WTC11 (cell line): ENCODE measurements around the gene TMEM8B. TPM values are rescaled to one million over a fixed set of nuclear protein-coding genes. Genes with fewer than 3 reads are reported as not detected.

Experiments
- ATAC-seq: fragments of 200-7000 bp; cut with Tn5 transposase; 2 replicates; pipeline ENCODE4 v1.10.0; 2021; ENCODE audit warnings: mild to moderate bottlenecking, moderate library complexity
- CTCF ChIA-PET: fragments of 300-600 bp; sonication (Branson Sonifier 250); formaldehyde crosslinking; loops from one replicate; lab custom pipeline; 2021; ENCODE audit warnings: antibody characterized with exemption; lab: Charles Lee
- POLR2A ChIA-PET: fragments of 350-600 bp; sonication (Branson Sonifier 250); formaldehyde crosslinking; loops from one replicate; lab custom pipeline; 2021; ENCODE audit warnings: antibody characterized with exemption; lab: Charles Lee
- DNase-seq: peaks from one replicate; pipeline ENCODE4 v3.0.0; 2021; ENCODE audit warnings: low spot score
- H3K27ac Mint-ChIP-seq: 2 replicates; pipeline ENCODE4 v1.8.0; 2021; ENCODE audit warnings: mixed read lengths
- H3K27me3 Mint-ChIP-seq: 2 replicates; pipeline ENCODE4 v1.8.0; 2021; ENCODE audit warnings: low read depth, mild to moderate bottlenecking, moderate library complexity, mixed read lengths
- H3K36me3 Mint-ChIP-seq: 2 replicates; pipeline ENCODE4 v1.8.0; 2021; ENCODE audit warnings: mixed read lengths
- H3K4me1 Mint-ChIP-seq: 2 replicates; pipeline ENCODE4 v1.8.0; 2022; ENCODE audit warnings: mixed read lengths
- H3K4me3 Mint-ChIP-seq: 2 replicates; pipeline ENCODE4 v1.8.0; 2021; ENCODE audit warnings: mild to moderate bottlenecking, moderate library complexity, mixed read lengths
- H3K9me3 Mint-ChIP-seq: 2 replicates; pipeline ENCODE4 v1.8.0; 2021; ENCODE audit warnings: mixed read lengths
- FOXP1 ChIP-seq: sonication (generic); formaldehyde crosslinking; IDR thresholded peaks from 2 replicates; pipeline ENCODE4 v1.8.0; 2022; ENCODE audit warnings: missing genetic modification reagents, mild to moderate bottlenecking, moderate library complexity, borderline replicate concordance
- GABPB1 ChIP-seq: sonication (generic); formaldehyde crosslinking; IDR thresholded peaks from 2 replicates; pipeline ENCODE4 v1.8.1; 2023; ENCODE audit warnings: mild to moderate bottlenecking, missing genetic modification reagents
- NFATC4 ChIP-seq: fragments of 250-450 bp; sonication (Bioruptor Pico); IDR thresholded peaks from 2 replicates; pipeline ENCODE4 v1.9.0; 2021; ENCODE audit warnings: mild to moderate bottlenecking
- ZNF121 ChIP-seq: sonication (generic); formaldehyde crosslinking; IDR thresholded peaks from 2 replicates; pipeline ENCODE4 v1.8.0; 2023; ENCODE audit warnings: missing genetic modification reagents
- ZNF138 ChIP-seq: sonication (generic); formaldehyde crosslinking; conservative IDR thresholded peaks from 2 replicates; pipeline ENCODE4 v1.8.1; 2022; ENCODE audit warnings: mild to moderate bottlenecking, moderate library complexity, missing genetic modification reagents
- ZNF416 ChIP-seq: fragments of 250-450 bp; sonication (Bioruptor Pico); IDR thresholded peaks from 2 replicates; pipeline ENCODE4 v1.9.0; 2021; ENCODE audit warnings: mild to moderate bottlenecking, inconsistent platforms
- ZNF671 ChIP-seq: fragments of 250-450 bp; sonication (Bioruptor Pico); IDR thresholded peaks from 2 replicates; pipeline ENCODE4 v1.8.0; 2021; ENCODE audit warnings: mild to moderate bottlenecking
- total RNA-seq: library from RNA; stranded (reverse); gene quantifications from 3 replicates; pipeline ENCODE4 v1.2.3, GENCODE V29; 2021
- TF ChIP-seq, protein P1 (sequence below): sonication (generic); formaldehyde crosslinking; IDR thresholded peaks from 2 replicates; pipeline ENCODE4 v1.8.1; 2022; ENCODE audit warnings: low read depth, missing genetic modification reagents, borderline replicate concordance
- TF ChIP-seq, protein P2 (sequence below): sonication (generic); formaldehyde crosslinking; IDR thresholded peaks from 2 replicates; pipeline ENCODE4 v1.8.1; 2022; ENCODE audit warnings: low read depth, mild to moderate bottlenecking, moderate library complexity, missing genetic modification reagents, borderline replicate concordance
- TF ChIP-seq, protein P3 (sequence below): sonication (generic); formaldehyde crosslinking; IDR thresholded peaks from 2 replicates; pipeline ENCODE4 v1.8.0; 2022; ENCODE audit warnings: missing genetic modification reagents
- TF ChIP-seq, protein P4 (sequence below): sonication (generic); formaldehyde crosslinking; IDR thresholded peaks from 2 replicates; pipeline ENCODE4 v1.8.0; 2023; ENCODE audit warnings: mild to moderate bottlenecking, missing genetic modification reagents
- TF ChIP-seq, protein P5 (sequence below): sonication (generic); formaldehyde crosslinking; IDR thresholded peaks from 2 replicates; pipeline ENCODE4 v1.8.0; 2022; ENCODE audit warnings: mild to moderate bottlenecking, missing genetic modification reagents
- TF ChIP-seq, protein P6 (sequence below): sonication (generic); formaldehyde crosslinking; IDR thresholded peaks from 2 replicates; pipeline ENCODE4 v1.8.0; 2022; ENCODE audit warnings: mild to moderate bottlenecking, missing genetic modification reagents
- TF ChIP-seq, protein P7 (sequence below): sonication (generic); formaldehyde crosslinking; IDR thresholded peaks from 2 replicates; pipeline ENCODE4 v1.8.0; 2022; ENCODE audit warnings: mild to moderate bottlenecking, missing genetic modification reagents

TMEM8B gene
- total RNA-seq, 1 experiment from 2014 or later: 9.5 TPM

DNA sequence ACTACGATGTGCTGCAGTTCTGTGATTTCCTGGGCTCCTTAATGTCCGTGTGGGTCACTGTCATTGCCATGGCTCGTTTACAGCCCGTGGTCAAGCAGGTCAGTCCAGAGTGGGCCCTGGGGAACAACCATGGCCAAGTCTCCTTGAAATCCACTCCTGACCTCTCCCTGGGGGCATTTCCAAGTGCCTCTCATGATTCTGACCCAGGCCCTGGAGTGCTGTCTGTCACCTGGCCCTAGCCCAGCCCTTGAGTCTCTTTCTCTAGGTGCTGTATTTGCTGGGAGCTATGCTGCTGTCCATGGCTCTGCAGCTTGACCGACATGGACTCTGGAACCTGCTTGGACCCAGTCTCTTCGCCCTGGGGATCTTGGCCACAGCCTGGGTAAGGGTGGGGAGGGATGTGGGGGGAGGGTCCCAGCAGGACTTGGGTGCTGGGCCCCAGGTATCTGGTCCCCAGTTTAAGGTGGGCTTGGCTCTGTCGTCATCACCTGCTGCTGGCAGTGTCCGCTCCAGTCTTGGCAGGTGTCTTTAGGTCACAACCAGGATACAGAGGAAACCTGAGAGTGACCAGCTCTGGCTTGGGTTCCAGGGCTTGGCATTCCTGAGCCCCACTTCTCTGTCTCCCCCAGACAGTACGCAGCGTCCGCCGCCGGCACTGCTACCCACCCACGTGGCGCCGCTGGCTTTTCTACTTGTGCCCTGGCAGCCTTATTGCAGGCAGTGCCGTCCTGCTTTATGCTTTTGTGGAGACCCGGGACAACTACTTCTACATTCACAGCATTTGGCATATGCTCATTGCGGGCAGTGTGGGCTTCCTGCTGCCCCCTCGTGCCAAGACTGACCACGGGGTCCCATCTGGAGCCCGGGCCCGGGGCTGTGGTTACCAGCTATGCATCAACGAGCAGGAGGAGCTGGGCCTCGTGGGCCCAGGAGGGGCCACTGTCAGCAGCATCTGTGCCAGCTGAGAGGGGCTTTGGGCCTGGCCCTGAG is 24.1 kb downstream of the TMEM8B start:
- ChIA-PET POLR2A (no interaction called here), CTCF (no interaction called here)
- Mint-ChIP-seq H3K4me3 (no peak overlapping the region), H3K27me3 (peaks cover 22% of the 10 kb centered on the region), H3K9me3 (no peaks in the 10 kb centered on the region), H3K4me1 (no peaks in the 10 kb centered on the region), H3K27ac (no peak overlapping the region), H3K36me3 (no peaks in the 10 kb centered on the region)
- DNase-seq (no peak), ATAC-seq (no peak)
- TF ChIP-seq, protein P1, sequence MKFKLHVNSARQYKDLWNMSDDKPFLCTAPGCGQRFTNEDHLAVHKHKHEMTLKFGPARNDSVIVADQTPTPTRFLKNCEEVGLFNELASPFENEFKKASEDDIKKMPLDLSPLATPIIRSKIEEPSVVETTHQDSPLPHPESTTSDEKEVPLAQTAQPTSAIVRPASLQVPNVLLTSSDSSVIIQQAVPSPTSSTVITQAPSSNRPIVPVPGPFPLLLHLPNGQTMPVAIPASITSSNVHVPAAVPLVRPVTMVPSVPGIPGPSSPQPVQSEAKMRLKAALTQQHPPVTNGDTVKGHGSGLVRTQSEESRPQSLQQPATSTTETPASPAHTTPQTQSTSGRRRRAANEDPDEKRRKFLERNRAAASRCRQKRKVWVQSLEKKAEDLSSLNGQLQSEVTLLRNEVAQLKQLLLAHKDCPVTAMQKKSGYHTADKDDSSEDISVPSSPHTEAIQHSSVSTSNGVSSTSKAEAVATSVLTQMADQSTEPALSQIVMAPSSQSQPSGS: no peak
- TF ChIP-seq, protein P2, sequence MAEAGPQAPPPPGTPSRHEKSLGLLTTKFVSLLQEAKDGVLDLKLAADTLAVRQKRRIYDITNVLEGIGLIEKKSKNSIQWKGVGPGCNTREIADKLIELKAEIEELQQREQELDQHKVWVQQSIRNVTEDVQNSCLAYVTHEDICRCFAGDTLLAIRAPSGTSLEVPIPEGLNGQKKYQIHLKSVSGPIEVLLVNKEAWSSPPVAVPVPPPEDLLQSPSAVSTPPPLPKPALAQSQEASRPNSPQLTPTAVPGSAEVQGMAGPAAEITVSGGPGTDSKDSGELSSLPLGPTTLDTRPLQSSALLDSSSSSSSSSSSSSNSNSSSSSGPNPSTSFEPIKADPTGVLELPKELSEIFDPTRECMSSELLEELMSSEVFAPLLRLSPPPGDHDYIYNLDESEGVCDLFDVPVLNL: no peak
- TF ChIP-seq ZNF138 (CRISPR knock-in tag): no peak

DNA sequence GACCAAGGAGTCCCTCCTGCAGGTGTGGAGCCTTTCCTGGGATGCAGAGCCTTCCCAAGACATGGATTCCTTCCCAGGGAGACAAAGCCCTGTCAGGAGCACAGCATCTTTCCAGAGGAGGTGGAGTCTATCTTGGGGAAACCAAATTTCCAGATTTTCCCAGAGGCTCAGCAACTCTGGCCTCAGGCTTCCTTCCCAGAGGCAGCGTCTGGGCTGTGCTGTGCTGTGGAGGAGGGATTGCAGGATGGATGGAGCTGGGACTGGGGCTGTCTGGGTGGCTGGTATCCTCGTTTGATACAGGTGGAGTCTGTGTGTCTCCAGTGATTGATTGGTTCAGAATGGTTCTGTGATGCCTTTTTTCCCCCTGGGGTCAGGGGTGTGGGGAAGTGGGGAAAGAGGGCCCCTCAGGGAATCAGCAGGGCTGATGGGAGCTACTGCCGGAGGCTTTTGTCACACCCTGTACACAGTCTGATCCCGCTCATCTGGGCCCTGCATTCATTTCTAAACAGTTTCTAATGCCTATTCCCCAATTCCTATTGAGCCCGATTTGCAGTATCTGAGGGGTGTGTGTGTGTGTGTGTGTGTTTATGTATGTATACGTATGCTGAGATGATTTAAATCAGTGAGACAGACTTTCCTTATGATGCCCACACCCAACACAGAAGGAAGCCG is 25.2 kb downstream of the TMEM8B start:
- Mint-ChIP-seq H3K27ac (no peak overlapping the region), H3K9me3 (no peaks in the 10 kb centered on the region), H3K4me3 (no peak overlapping the region), H3K36me3 (no peaks in the 10 kb centered on the region), H3K4me1 (no peaks in the 10 kb centered on the region), H3K27me3 (peaks cover 20% of the 10 kb centered on the region)
- no peak for TF ChIP-seq ZNF671 (CRISPR knock-in tag)
- TF ChIP-seq, protein P3, sequence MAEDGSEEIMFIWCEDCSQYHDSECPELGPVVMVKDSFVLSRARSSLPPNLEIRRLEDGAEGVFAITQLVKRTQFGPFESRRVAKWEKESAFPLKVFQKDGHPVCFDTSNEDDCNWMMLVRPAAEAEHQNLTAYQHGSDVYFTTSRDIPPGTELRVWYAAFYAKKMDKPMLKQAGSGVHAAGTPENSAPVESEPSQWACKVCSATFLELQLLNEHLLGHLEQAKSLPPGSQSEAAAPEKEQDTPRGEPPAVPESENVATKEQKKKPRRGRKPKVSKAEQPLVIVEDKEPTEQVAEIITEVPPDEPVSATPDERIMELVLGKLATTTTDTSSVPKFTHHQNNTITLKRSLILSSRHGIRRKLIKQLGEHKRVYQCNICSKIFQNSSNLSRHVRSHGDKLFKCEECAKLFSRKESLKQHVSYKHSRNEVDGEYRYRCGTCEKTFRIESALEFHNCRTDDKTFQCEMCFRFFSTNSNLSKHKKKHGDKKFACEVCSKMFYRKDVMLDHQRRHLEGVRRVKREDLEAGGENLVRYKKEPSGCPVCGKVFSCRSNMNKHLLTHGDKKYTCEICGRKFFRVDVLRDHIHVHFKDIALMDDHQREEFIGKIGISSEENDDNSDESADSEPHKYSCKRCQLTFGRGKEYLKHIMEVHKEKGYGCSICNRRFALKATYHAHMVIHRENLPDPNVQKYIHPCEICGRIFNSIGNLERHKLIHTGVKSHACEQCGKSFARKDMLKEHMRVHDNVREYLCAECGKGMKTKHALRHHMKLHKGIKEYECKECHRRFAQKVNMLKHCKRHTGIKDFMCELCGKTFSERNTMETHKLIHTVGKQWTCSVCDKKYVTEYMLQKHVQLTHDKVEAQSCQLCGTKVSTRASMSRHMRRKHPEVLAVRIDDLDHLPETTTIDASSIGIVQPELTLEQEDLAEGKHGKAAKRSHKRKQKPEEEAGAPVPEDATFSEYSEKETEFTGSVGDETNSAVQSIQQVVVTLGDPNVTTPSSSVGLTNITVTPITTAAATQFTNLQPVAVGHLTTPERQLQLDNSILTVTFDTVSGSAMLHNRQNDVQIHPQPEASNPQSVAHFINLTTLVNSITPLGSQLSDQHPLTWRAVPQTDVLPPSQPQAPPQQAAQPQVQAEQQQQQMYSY (CRISPR knock-in tag): 0 out of 2 replicates have a peak, but pooled peaks have one; percentile 15
- CTCF ChIA-PET: interaction anchor here (2.0 kb wide), 1 partner anchor 64 kb away, joined by 5 read pairs; no protein-coding TSS in a partner anchor
- ATAC-seq: no peak
- POLR2A ChIA-PET: no interaction called here
- DNase-seq: no peak

DNA sequence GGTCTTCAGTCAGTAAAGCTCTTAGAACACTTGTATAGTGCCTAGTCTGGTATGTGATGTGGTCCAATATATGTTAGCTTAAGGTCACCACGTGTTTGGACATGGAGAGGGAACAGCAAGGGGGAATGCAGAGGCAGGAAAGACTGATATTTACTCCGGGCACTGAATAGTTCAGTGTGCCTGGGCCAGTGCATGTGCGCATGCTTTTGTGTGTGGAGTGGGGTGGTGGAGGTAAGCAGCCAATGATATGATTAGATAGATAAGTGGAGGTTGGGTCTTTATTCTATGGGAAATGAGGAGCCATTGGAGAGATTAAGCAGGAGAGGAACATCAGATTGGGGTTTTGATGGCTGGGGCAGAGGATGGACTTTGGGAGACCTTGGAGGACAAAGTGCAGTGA is 27.2 kb downstream of the TMEM8B start:
- TF ChIP-seq NFATC4 (CRISPR knock-in tag) (no peak), FOXP1 (CRISPR knock-in tag) (no peak), GABPB1 (CRISPR knock-in tag) (no peak), ZNF416 (no peak), ZNF121 (CRISPR knock-in tag) (no peak)
- TF ChIP-seq, protein P4, sequence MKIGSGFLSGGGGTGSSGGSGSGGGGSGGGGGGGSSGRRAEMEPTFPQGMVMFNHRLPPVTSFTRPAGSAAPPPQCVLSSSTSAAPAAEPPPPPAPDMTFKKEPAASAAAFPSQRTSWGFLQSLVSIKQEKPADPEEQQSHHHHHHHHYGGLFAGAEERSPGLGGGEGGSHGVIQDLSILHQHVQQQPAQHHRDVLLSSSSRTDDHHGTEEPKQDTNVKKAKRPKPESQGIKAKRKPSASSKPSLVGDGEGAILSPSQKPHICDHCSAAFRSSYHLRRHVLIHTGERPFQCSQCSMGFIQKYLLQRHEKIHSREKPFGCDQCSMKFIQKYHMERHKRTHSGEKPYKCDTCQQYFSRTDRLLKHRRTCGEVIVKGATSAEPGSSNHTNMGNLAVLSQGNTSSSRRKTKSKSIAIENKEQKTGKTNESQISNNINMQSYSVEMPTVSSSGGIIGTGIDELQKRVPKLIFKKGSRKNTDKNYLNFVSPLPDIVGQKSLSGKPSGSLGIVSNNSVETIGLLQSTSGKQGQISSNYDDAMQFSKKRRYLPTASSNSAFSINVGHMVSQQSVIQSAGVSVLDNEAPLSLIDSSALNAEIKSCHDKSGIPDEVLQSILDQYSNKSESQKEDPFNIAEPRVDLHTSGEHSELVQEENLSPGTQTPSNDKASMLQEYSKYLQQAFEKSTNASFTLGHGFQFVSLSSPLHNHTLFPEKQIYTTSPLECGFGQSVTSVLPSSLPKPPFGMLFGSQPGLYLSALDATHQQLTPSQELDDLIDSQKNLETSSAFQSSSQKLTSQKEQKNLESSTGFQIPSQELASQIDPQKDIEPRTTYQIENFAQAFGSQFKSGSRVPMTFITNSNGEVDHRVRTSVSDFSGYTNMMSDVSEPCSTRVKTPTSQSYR (CRISPR knock-in tag): no peak
- TF ChIP-seq, protein P5, sequence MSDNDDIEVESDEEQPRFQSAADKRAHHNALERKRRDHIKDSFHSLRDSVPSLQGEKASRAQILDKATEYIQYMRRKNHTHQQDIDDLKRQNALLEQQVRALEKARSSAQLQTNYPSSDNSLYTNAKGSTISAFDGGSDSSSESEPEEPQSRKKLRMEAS: no peak
- TF ChIP-seq, protein P6, sequence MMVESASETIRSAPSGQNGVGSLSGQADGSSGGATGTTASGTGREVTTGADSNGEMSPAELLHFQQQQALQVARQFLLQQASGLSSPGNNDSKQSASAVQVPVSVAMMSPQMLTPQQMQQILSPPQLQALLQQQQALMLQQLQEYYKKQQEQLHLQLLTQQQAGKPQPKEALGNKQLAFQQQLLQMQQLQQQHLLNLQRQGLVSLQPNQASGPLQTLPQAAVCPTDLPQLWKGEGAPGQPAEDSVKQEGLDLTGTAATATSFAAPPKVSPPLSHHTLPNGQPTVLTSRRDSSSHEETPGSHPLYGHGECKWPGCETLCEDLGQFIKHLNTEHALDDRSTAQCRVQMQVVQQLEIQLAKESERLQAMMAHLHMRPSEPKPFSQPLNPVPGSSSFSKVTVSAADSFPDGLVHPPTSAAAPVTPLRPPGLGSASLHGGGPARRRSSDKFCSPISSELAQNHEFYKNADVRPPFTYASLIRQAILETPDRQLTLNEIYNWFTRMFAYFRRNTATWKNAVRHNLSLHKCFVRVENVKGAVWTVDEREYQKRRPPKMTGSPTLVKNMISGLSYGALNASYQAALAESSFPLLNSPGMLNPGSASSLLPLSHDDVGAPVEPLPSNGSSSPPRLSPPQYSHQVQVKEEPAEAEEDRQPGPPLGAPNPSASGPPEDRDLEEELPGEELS (CRISPR knock-in tag): no peak
- TF ChIP-seq, protein P7, sequence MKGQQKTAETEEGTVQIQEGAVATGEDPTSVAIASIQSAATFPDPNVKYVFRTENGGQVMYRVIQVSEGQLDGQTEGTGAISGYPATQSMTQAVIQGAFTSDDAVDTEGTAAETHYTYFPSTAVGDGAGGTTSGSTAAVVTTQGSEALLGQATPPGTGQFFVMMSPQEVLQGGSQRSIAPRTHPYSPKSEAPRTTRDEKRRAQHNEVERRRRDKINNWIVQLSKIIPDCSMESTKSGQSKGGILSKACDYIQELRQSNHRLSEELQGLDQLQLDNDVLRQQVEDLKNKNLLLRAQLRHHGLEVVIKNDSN (CRISPR knock-in tag): no peak
- TF ChIP-seq, all 79 proteins: peak for 0
- Mint-ChIP-seq H3K36me3 (no peaks in the 10 kb centered on the region), H3K9me3 (no peaks in the 10 kb centered on the region), H3K27ac (no peak overlapping the region), H3K27me3 (peaks cover 24% of the 10 kb centered on the region), H3K4me1 (peaks cover 3% of the 10 kb centered on the region), H3K4me3 (no peak overlapping the region)
- CTCF ChIA-PET: interaction anchor here (1.4 to 4.5 kb wide), 4 partner anchors 21 to 66 kb away, joined by 4 to 23 read pairs (median 8); no protein-coding TSS in a partner anchor
- DNase-seq: no peak
- POLR2A ChIA-PET: no interaction called here
- no peak for ATAC-seq
